Endothelial cell of umbilical vein (primary cell): ENCODE data around the gene TTC29. TPM values are rescaled to one million over a fixed set of nuclear protein-coding genes. Genes with fewer than 3 reads are reported as not detected.

Experiments
- BruUV-seq: library from RNA; stranded (reverse); fragments of 400-500 nt; replicated peaks from 2 replicates; lab custom pipeline; 2021; lab: Mats Ljungman, UMichigan
- CTCF ChIA-PET: fragments of 300-600, 350-600 bp; sonication (Branson Sonifier 250); formaldehyde crosslinking; loops from one replicate; lab custom pipeline; 2021; ENCODE audit warnings: antibody characterized with exemption, inconsistent platforms; lab: Charles Lee
- POLR2A ChIA-PET: fragments of 300-600, 350-600 bp; sonication (Branson Sonifier 250); formaldehyde crosslinking; loops from one replicate; lab custom pipeline; 2021; ENCODE audit warnings: antibody characterized with exemption, inconsistent platforms; lab: Charles Lee
- DNase-seq: peaks from one replicate; pipeline ENCODE4 v3.0.0-alpha.2; 2011; ENCODE audit warnings: low read depth, low spot score
- FAIRE-seq: peaks from 2 replicates; lab custom pipeline; 2011; peaks lifted over from hg19 to GRCh38; lab: Jason Lieb, UNC
- H2AFZ ChIP-seq: 2 replicates; pipeline ENCODE4 v1.6.0; 2012; ENCODE audit warnings: low read depth, low read length, control low read depth, inconsistent platforms
- H3K27ac ChIP-seq: 2 replicates; pipeline ENCODE4 v1.5.1; 2011; ENCODE audit warnings: low read depth, mild to moderate bottlenecking, control low read depth, low read length, moderate library complexity; ENCODE audit not compliant: insufficient read depth
- H3K27me3 ChIP-seq, 2 experiments: 2 replicates each; pipeline versions ENCODE4 v1.6.0 to v1.6.1; 2011; ENCODE audit warnings: low read length in 2 of 2, mixed read lengths in 1 of 2; ENCODE audit not compliant: control insufficient read depth in 2 of 2, insufficient read depth in 2 of 2
- H3K36me3 ChIP-seq, 2 experiments: 2 replicates in 1 of 2; 3 replicates in 1 of 2; pipeline ENCODE4 v1.5.1; 2011; ENCODE audit warnings: low read length in 2 of 2, mild to moderate bottlenecking in 1 of 2, moderate library complexity in 1 of 2; ENCODE audit not compliant: control insufficient read depth in 2 of 2, insufficient read depth in 2 of 2; ENCODE audit errors: extremely low read depth in 1 of 2
- H3K4me1 ChIP-seq: 3 replicates; pipeline ENCODE4 v1.5.1; 2011; ENCODE audit warnings: mild to moderate bottlenecking, low read length; ENCODE audit not compliant: control insufficient read depth, insufficient read depth; ENCODE audit errors: extremely low read depth
- H3K4me2 ChIP-seq: 2 replicates; pipeline ENCODE4 v1.6.1; 2011; ENCODE audit warnings: low read length, control low read depth, mixed read lengths; ENCODE audit not compliant: insufficient read depth
- H3K4me3 ChIP-seq, 3 experiments: fragments of 200-600 bp in 1 of 3; sonication (generic), shearing (Covaris generic) in 1 of 3; replicated peaks in 1 of 3; 2 replicates each; pipeline ENCODE4 v1.5.1; 2011 to 2016; ENCODE audit warnings: control low read depth in 3 of 3, low read length in 3 of 3, mild to moderate bottlenecking in 2 of 3, inconsistent platforms in 1 of 3, low read depth in 1 of 3, moderate library complexity in 1 of 3; ENCODE audit not compliant: insufficient read depth in 1 of 3
- H3K79me2 ChIP-seq: 2 replicates; pipeline ENCODE4 v1.6.0; 2012; ENCODE audit warnings: low read length, inconsistent platforms; ENCODE audit not compliant: control insufficient read depth, insufficient read depth
- H3K9ac ChIP-seq: replicated peaks from 2 replicates; pipeline ENCODE3; 2011; ENCODE audit warnings: low read length, control low read depth; ENCODE audit not compliant: insufficient read depth; ENCODE audit errors: extremely low read depth
- H3K9me1 ChIP-seq: replicated peaks from 3 replicates; pipeline ENCODE4 v1.6.0; 2011; ENCODE audit warnings: mild to moderate bottlenecking, low read length; ENCODE audit not compliant: control insufficient read depth, insufficient read depth; ENCODE audit errors: extremely low read depth
- H3K9me3 ChIP-seq: replicated peaks from 2 replicates; pipeline ENCODE4 v1.5.1; 2012; ENCODE audit warnings: low read length, inconsistent platforms; ENCODE audit not compliant: control insufficient read depth, insufficient read depth
- H4K20me1 ChIP-seq: replicated peaks from 2 replicates; pipeline ENCODE3; 2011; ENCODE audit warnings: mild to moderate bottlenecking, low read length; ENCODE audit not compliant: control insufficient read depth, insufficient read depth; ENCODE audit errors: extremely low read depth
- EZH2 ChIP-seq: IDR thresholded peaks from 2 replicates; pipeline ENCODE4 v1.6.1; 2012; ENCODE audit warnings: borderline replicate concordance, low read depth, mild to moderate bottlenecking, moderate library complexity, low read length, inconsistent platforms; ENCODE audit not compliant: severe bottlenecking
- FOS ChIP-seq: IDR thresholded peaks from 2 replicates; pipeline ENCODE4 v1.6.1; 2011; ENCODE audit warnings: mild to moderate bottlenecking, low read length, moderate library complexity, borderline replicate concordance; ENCODE audit not compliant: insufficient read depth
- GATA2 ChIP-seq: IDR thresholded peaks from 2 replicates; pipeline ENCODE4 v1.7.0; 2011; ENCODE audit warnings: low read depth, mild to moderate bottlenecking, moderate library complexity, mixed read lengths, low read length; ENCODE audit not compliant: insufficient read length, insufficient read depth
- JUN ChIP-seq: IDR thresholded peaks from 2 replicates; pipeline ENCODE4 v1.6.1; 2011; ENCODE audit warnings: borderline replicate concordance, low read depth; ENCODE audit not compliant: insufficient read length, insufficient read depth
- MAX ChIP-seq: IDR thresholded peaks from 2 replicates; pipeline ENCODE4 v1.6.1; 2011; ENCODE audit not compliant: insufficient read depth, insufficient read length
- MYC ChIP-seq: IDR thresholded peaks from one replicate; pipeline ENCODE4 v1.6.1; 2011; ENCODE audit warnings: mild to moderate bottlenecking, low read depth, low read length
- POLR2A ChIP-seq: IDR thresholded peaks from 2 replicates; pipeline ENCODE4 v1.6.1; 2012; ENCODE audit warnings: low read depth, mild to moderate bottlenecking, control low read depth, low read length
- POLR2AphosphoS5 ChIP-seq: IDR thresholded peaks from 2 replicates; pipeline ENCODE4 v1.6.1; 2012; ENCODE audit warnings: low read depth, mild to moderate bottlenecking, control low read depth, low read length, moderate library complexity; ENCODE audit not compliant: insufficient read depth
- dilution Hi-C: fragments of 300-500 bp; cut with MboI; formaldehyde crosslinking; loops from one replicate; pipeline ENCODE4 v1.15.0; 2019; ENCODE audit warnings: low sequenced_read_pairs; ENCODE audit not compliant: extremely low pct_ligation_motif_present
- intact Hi-C: fragments of 100-400 bp; cut with micrococcal nuclease; formaldehyde crosslinking; loops from one replicate; pipeline ENCODE4 v1.10.0; 2022
- polyA plus RNA-seq, 4 experiments: library from polyadenylated mRNA; depleted of rRNA in 3 of 4; stranded (reverse) in 3 of 4; unstranded in 1 of 4; fragments of >200 nt; gene quantifications; 2 replicates each; pipeline versions ENCODE4 v1.2.1 to v1.2.3, GENCODE V29; 2011 to 2012; ENCODE audit warnings: missing spikeins in 1 of 4
- total RNA-seq: library from RNA; stranded (reverse); gene quantifications from 2 replicates; pipeline ENCODE4 v1.2.3, GENCODE V29; 2021
- TF ChIP-seq, protein P1 (sequence below), 2 donors: IDR thresholded peaks; 1 replicate in 1 of 2; 2 replicates in 1 of 2; pipeline ENCODE4 v1.5.1; 2011; ENCODE audit warnings: low read length in 2 of 2, mild to moderate bottlenecking in 2 of 2, moderate library complexity in 2 of 2, control low read depth in 1 of 2, inconsistent platforms in 1 of 2, low read depth in 1 of 2; ENCODE audit not compliant: insufficient read depth in 1 of 2; ENCODE audit errors: extremely low read depth in 1 of 2

TTC29 gene
- total and polyA plus RNA-seq, 2 donors (not counting 3 experiments of a cell fraction or from before 2014, with no cell fraction given): not detected

DNA sequence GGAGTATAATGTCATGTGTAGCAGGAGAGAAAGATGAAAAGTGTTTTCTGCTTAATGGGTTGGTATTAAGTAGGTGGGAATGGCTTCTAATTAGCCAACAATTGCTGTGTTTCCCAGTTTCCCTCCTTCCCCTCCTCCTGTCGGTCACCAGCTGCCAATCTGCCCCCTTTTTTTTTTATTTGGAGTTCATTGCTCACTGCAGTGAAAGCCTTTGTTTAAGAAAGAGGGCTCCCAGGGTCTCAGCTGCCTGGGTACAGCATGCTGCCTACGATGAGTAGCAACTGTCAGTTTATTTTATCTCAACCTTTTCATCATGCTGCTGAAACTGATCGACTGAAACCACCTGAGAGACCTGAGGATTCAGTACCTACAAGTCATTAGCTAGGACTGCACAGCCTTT is 157.9 kb downstream of the TTC29 start:
- ChIA-PET POLR2A (no interaction called here), CTCF (no interaction called here)
- TF ChIP-seq, protein P1, sequence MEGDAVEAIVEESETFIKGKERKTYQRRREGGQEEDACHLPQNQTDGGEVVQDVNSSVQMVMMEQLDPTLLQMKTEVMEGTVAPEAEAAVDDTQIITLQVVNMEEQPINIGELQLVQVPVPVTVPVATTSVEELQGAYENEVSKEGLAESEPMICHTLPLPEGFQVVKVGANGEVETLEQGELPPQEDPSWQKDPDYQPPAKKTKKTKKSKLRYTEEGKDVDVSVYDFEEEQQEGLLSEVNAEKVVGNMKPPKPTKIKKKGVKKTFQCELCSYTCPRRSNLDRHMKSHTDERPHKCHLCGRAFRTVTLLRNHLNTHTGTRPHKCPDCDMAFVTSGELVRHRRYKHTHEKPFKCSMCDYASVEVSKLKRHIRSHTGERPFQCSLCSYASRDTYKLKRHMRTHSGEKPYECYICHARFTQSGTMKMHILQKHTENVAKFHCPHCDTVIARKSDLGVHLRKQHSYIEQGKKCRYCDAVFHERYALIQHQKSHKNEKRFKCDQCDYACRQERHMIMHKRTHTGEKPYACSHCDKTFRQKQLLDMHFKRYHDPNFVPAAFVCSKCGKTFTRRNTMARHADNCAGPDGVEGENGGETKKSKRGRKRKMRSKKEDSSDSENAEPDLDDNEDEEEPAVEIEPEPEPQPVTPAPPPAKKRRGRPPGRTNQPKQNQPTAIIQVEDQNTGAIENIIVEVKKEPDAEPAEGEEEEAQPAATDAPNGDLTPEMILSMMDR (IDR thresholded peaks at IDR 0.05; ENCODE audit: extremely low read depth in 1 of 2, insufficient read depth in 1 of 2, low read depth in 1 of 2, low read length in 2 of 2): no peak
- TF ChIP-seq FOS (no peak), POLR2AphosphoS5 (no peak), MAX (no peak), GATA2 (no peak), JUN (no peak), EZH2 (no peak), POLR2A (no peak), MYC (no peak)
- dilution Hi-C loops (no loop called here), intact Hi-C loops (no loop called here)
- Histone ChIP-seq H3K9me1 (no peaks in the 10 kb centered on the region), H3K9ac (no peak overlapping the region), H4K20me1 (no peaks in the 10 kb centered on the region), H3K79me2 (no peaks in the 10 kb centered on the region), H2AFZ (no peak overlapping the region), H3K4me3 (no peak overlapping the region), H3K36me3 (no peaks in the 10 kb centered on the region), H3K9me3 (no peaks in the 10 kb centered on the region), H3K4me1 (no peaks in the 10 kb centered on the region), H3K27me3 (no peaks in the 10 kb centered on the region), H3K27ac (no peak overlapping the region), H3K4me2 (no peak overlapping the region)
- no peak for FAIRE-seq
- BruUV-seq: no TSS peak
- no peak for DNase-seq
